K562 (cell line): ENCODE results near the gene ERO1B. TPM values are rescaled to one million over a fixed set of nuclear protein-coding genes. Genes with fewer than 3 reads are reported as not detected.

Source experiments
- BCLAF1 ChIP-seq, 2 experiments: fragments of 450-650 bp in 1 of 2; IDR thresholded peaks; 2 replicates each; pipeline ENCODE4 v1.6.1; 2011 to 2017; ENCODE audit warnings: low read depth in 2 of 2, antibody characterized with exemption in 1 of 2, borderline replicate concordance in 1 of 2, low read length in 1 of 2, mild to moderate bottlenecking in 1 of 2, mixed read lengths in 1 of 2; ENCODE audit not compliant: control insufficient read depth in 1 of 2
- C11orf30 ChIP-seq: fragments of 450-650 bp; IDR thresholded peaks from 2 replicates; pipeline ENCODE4 v1.6.1; 2016; ENCODE audit warnings: low read depth, mild to moderate bottlenecking
- CEBPZ ChIP-seq: fragments of 150-350 bp; IDR thresholded peaks from 2 replicates; pipeline ENCODE4 v1.6.1; 2014; ENCODE audit warnings: low read depth, mild to moderate bottlenecking, low read length, borderline replicate concordance
- DIDO1 ChIP-seq: fragments of 450-650 bp; IDR thresholded peaks from 2 replicates; pipeline ENCODE4 v1.6.1; 2016; ENCODE audit warnings: low read depth, missing biosample characterization, missing genetic modification characterization
- ETV6 ChIP-seq, 3 experiments: fragments of 150-350 bp in 1 of 3; sonication (generic) in 1 of 3; formaldehyde crosslinking in 1 of 3; IDR thresholded peaks; 2 replicates each; pipeline versions ENCODE4 v1.6.1 to v1.8.0; 2014 to 2022; ENCODE audit warnings: borderline replicate concordance in 2 of 3, low read depth in 2 of 3, antibody characterized with exemption in 1 of 3, low read length in 1 of 3, mild to moderate bottlenecking in 1 of 3, missing genetic modification reagents in 1 of 3
- FOS ChIP-seq: IDR thresholded peaks from 3 replicates; pipeline ENCODE4 v1.6.1; 2011; ENCODE audit not compliant: insufficient read length; ENCODE audit errors: extremely low read depth
- GMEB1 ChIP-seq: fragments of 250-450 bp; sonication (Bioruptor Pico); IDR thresholded peaks from 2 replicates; pipeline ENCODE4 v1.4.0; 2020; ENCODE audit warnings: mild to moderate bottlenecking
- HDAC3 ChIP-seq: fragments of 450-650 bp; IDR thresholded peaks from 2 replicates; pipeline ENCODE4 v1.6.1; 2018; ENCODE audit warnings: borderline replicate concordance, mild to moderate bottlenecking, moderate library complexity; ENCODE audit not compliant: partially characterized antibody
- MCM7 ChIP-seq, 2 experiments: fragments of 450-650 bp; IDR thresholded peaks; 2 replicates each; pipeline ENCODE4 v1.6.1; 2016 to 2018
- MEIS2 ChIP-seq: fragments of 450-650 bp; IDR thresholded peaks from 2 replicates; pipeline ENCODE4 v1.6.1; 2014; ENCODE audit warnings: mild to moderate bottlenecking; ENCODE audit not compliant: partially characterized antibody
- MLLT1 ChIP-seq, 2 experiments: fragments of 450-650 bp; IDR thresholded peaks; 2 replicates each; pipeline ENCODE4 v1.6.1; 2016
- NR2F6 ChIP-seq: fragments of 450-650 bp; formaldehyde crosslinking; IDR thresholded peaks from 2 replicates; pipeline ENCODE4 v1.4.0; 2020; ENCODE audit warnings: mild to moderate bottlenecking
- PHF8 ChIP-seq: fragments of 200-600 bp; sonication (generic); IDR thresholded peaks from 2 replicates; pipeline ENCODE4 v1.6.1; 2012; ENCODE audit warnings: mixed run types, mild to moderate bottlenecking, inconsistent platforms, low read length, moderate library complexity, borderline replicate concordance
- SRF ChIP-seq, 2 experiments: fragments of 250-450, 450-650 bp in 1 of 2; sonication (Bioruptor Pico) in 1 of 2; sonication (generic) in 1 of 2; formaldehyde crosslinking; IDR thresholded peaks; 2 replicates each; pipeline versions ENCODE4 v1.5.0 to v1.5.1; 2020 to 2022; ENCODE audit warnings: mild to moderate bottlenecking in 1 of 2, missing genetic modification reagents in 1 of 2
- STAT5B ChIP-seq: fragments of 250-450 bp; sonication (Bioruptor Pico); IDR thresholded peaks from 2 replicates; pipeline ENCODE4 v1.8.0; 2021; ENCODE audit warnings: mild to moderate bottlenecking, inconsistent platforms
- ZNF75A ChIP-seq: fragments of 450-650 bp; formaldehyde crosslinking; IDR thresholded peaks from 2 replicates; pipeline ENCODE4 v1.4.0; 2020; ENCODE audit warnings: mild to moderate bottlenecking
- polyA plus RNA-seq, 8 experiments: library from polyadenylated mRNA; depleted of rRNA in 4 of 8; stranded (reverse) in 5 of 8; unstranded in 3 of 8; fragments of >200 nt; fragmentation: Nextera tagmentation in 2 of 8; fragmentation: Illumina TruSeq in 1 of 8; extraction: Ambion mirVana in 2 of 8; extraction: Trizol in 1 of 8; gene quantifications; 2 replicates each; pipeline versions ENCODE4 v1.2.1 to v1.2.3, GENCODE V29; 2011 to 2014; ENCODE audit warnings: inconsistent platforms in 1 of 8, missing spikeins in 1 of 8
- total RNA-seq, 7 experiments: library from RNA; depleted of rRNA in 6 of 7; stranded (reverse); fragments of >200 nt in 6 of 7; fragmentation: Illumina TruSeq in 2 of 7; extraction: Trizol in 2 of 7; gene quantifications; 2 replicates each; pipeline versions ENCODE4 v1.2.1 to v1.2.3, GENCODE V29; 2011 to 2021; ENCODE audit warnings: low replicate concordance in 1 of 7

ERO1B gene
- total and polyA plus RNA-seq, 9 of the 15 experiments (the other 6 are each of a cell fraction or from before 2014, with no cell fraction given), result 0.59 to 6.4 (median 4.2) TPM

GRCh38 chr1:236281654-236282424 is at the start of gene ERO1B (continued):
- TF ChIP-seq BCLAF1 (IDR thresholded peaks at IDR 0.05; ENCODE audit: borderline replicate concordance in 1 of 2, control insufficient read depth in 1 of 2, low read depth in 2 of 2, low read length in 1 of 2) (no peak), MEIS2 (no peak), NR2F6 (CRISPR knock-in tag) (peak; percentile 76), FOS (no peak), ETV6 (IDR thresholded peaks at IDR 0.05; ENCODE audit: borderline replicate concordance in 1 of 2, low read depth in 2 of 2, low read length in 1 of 2) (no peak), ETV6 (CRISPR knock-in tag; IDR thresholded peaks at IDR 0.05; ENCODE audit: borderline replicate concordance) (peak; percentile 57; the same call in 1 of the 2 replicates), HDAC3 (no peak), STAT5B (CRISPR knock-in tag) (no peak), ZNF75A (CRISPR knock-in tag) (peak; percentile 52; the same call in 1 of the 2 replicates), MCM7 (IDR thresholded peaks at IDR 0.05) (no peak), PHF8 (peak; percentile 81), DIDO1 (tag) (no peak), GMEB1 (no peak), MLLT1 (IDR thresholded peaks at IDR 0.05) (peak in 1 of 2 experiments; percentile 33; a peak in 1 of 4 replicates), C11orf30 (no peak), SRF (CRISPR knock-in tag; IDR thresholded peaks at IDR 0.05) (peak in 1 of 2 experiments; percentile 81; a peak in 2 of 4 replicates), CEBPZ (peak; percentile 14; the same call in 1 of the 2 replicates)
